Ishikawa (cell line): ENCODE data around the gene SMG7.

Experiments
- EP300 ChIP-seq: IDR thresholded peaks from 2 replicates; pipeline ENCODE4 v1.6.1; 2012; ENCODE audit warnings: borderline replicate concordance
- MAX ChIP-seq: IDR thresholded peaks from 2 replicates; pipeline ENCODE4 v1.6.1; 2012
- RAD21 ChIP-seq: IDR thresholded peaks from 2 replicates; pipeline ENCODE4 v1.6.1; 2012; ENCODE audit warnings: low read depth
- YY1 ChIP-seq: IDR thresholded peaks from 2 replicates; pipeline ENCODE4 v1.6.1; 2012; ENCODE audit warnings: low read depth
- ZBTB7A ChIP-seq: IDR thresholded peaks from 2 replicates; pipeline ENCODE4 v1.6.1; 2012; ENCODE audit warnings: low read depth
- TF ChIP-seq, protein P1 (sequence below): IDR thresholded peaks from 2 replicates; pipeline ENCODE4 v1.6.1; 2012; ENCODE audit warnings: low read depth, mild to moderate bottlenecking

GRCh38 chr1:183582021-183582713 lies 109.9 kb downstream of the SMG7 start:
- no peak for TF ChIP-seq RAD21
- no peak for TF ChIP-seq MAX
- no peak for TF ChIP-seq EP300
- no peak for TF ChIP-seq ZBTB7A
- TF ChIP-seq, protein P1, sequence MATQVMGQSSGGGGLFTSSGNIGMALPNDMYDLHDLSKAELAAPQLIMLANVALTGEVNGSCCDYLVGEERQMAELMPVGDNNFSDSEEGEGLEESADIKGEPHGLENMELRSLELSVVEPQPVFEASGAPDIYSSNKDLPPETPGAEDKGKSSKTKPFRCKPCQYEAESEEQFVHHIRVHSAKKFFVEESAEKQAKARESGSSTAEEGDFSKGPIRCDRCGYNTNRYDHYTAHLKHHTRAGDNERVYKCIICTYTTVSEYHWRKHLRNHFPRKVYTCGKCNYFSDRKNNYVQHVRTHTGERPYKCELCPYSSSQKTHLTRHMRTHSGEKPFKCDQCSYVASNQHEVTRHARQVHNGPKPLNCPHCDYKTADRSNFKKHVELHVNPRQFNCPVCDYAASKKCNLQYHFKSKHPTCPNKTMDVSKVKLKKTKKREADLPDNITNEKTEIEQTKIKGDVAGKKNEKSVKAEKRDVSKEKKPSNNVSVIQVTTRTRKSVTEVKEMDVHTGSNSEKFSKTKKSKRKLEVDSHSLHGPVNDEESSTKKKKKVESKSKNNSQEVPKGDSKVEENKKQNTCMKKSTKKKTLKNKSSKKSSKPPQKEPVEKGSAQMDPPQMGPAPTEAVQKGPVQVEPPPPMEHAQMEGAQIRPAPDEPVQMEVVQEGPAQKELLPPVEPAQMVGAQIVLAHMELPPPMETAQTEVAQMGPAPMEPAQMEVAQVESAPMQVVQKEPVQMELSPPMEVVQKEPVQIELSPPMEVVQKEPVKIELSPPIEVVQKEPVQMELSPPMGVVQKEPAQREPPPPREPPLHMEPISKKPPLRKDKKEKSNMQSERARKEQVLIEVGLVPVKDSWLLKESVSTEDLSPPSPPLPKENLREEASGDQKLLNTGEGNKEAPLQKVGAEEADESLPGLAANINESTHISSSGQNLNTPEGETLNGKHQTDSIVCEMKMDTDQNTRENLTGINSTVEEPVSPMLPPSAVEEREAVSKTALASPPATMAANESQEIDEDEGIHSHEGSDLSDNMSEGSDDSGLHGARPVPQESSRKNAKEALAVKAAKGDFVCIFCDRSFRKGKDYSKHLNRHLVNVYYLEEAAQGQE, result no peak
- no peak for TF ChIP-seq YY1
